OCI-LY7 (cell line): Measurements from ENCODE around the gene ARHGAP6.

ENCODE experiments used
- EZH2phosphoT487 ChIP-seq: fragments of 200-600 bp; sonication (generic); IDR thresholded peaks from 2 replicates; pipeline ENCODE4 v1.6.1; 2018; ENCODE audit warnings: low read depth, borderline replicate concordance, mild to moderate bottlenecking, mixed run types, antibody characterized with exemption, low read length, moderate library complexity, mixed read lengths
- TF ChIP-seq, protein P1 (sequence below): fragments of 200-600 bp; sonication (generic); conservative IDR thresholded peaks from 2 replicates; pipeline ENCODE4 v1.5.1; 2014; ENCODE audit warnings: mild to moderate bottlenecking, antibody characterized with exemption, low read length, moderate library complexity, mixed read lengths

DNA sequence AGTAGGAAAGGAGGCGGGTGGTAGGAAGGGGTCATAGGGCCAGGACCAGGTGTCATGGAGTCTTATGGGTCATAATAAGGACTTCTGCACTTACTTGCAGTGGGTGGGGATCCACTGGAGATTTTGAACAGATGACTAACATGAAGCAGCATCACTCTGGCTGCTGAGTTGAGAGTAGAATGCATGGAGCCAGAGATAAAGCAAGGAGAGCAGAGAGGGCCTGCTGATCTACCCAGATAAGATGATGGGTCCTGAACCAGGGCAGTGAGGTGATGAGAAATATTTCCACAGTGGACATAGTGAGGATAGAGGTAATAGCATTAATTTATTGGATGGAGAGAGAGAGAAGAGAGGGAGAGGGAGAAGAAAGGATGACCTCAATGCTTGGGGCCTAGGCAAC lies 506.6 kb downstream of the ARHGAP6 start:
- TF ChIP-seq, protein P1, sequence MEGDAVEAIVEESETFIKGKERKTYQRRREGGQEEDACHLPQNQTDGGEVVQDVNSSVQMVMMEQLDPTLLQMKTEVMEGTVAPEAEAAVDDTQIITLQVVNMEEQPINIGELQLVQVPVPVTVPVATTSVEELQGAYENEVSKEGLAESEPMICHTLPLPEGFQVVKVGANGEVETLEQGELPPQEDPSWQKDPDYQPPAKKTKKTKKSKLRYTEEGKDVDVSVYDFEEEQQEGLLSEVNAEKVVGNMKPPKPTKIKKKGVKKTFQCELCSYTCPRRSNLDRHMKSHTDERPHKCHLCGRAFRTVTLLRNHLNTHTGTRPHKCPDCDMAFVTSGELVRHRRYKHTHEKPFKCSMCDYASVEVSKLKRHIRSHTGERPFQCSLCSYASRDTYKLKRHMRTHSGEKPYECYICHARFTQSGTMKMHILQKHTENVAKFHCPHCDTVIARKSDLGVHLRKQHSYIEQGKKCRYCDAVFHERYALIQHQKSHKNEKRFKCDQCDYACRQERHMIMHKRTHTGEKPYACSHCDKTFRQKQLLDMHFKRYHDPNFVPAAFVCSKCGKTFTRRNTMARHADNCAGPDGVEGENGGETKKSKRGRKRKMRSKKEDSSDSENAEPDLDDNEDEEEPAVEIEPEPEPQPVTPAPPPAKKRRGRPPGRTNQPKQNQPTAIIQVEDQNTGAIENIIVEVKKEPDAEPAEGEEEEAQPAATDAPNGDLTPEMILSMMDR: no peak
- no peak for TF ChIP-seq EZH2phosphoT487
